Measurements from ENCODE around the gene FCGR3A. TPM values are rescaled to one million over a fixed set of nuclear protein-coding genes. Genes with fewer than 3 reads are reported as not detected.

The FCGR3A gene
- total and polyA plus RNA-seq, 7 donors: 1.8 to 11.4 (median 4.7) TPM

DNA sequence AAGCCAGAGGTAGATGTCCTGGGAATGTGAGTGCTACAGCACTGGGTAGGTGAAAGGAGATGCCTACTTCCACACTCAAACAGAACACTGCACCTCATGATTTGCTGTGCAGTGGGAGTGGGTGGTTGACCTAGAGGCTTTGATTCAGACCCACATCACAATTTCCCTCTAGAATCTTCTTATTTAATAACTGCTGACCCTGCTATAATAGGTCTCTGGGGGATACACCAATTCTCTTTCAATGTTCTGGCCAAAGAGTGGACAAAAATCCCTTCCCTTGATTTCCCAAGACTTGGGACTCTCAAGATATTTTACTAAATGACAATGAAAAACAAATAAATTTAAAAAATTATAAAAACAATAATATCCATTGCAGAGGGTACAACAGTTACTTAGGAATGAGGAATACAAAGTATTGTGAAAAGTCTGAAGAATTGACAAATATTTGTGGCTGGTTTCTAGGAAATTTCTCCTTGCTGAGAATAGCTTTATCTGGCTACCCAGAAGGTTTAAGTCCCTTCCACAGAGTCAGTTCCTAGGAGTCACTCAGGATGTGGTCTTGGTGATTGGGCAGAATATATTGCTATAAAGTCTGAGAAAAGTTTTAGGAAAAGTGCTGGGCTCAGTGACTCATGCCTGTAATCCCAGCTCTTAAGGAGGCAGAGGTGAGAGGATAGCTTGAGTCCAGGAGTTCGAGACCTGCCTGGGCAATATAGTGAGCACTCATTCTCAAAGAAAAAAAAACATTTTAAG lies 46.8 kb downstream of the FCGR3A start:
- H3K4me3 ChIP-seq: no peak overlapping the region
- H3K9me3 ChIP-seq: no peaks in the 10 kb centered on the region
- ATAC-seq (no peak), DNase-seq (no peak)
- no peaks in the 10 kb centered on the region for H3K4me1 ChIP-seq
- no peaks in the 10 kb centered on the region for H3K36me3 ChIP-seq (ENCODE audit: insufficient read depth in 1 of 2, low read depth in 1 of 2)
- intact Hi-C loops (cut with DNase I): no loop called here
- TF ChIP-seq, protein P1, sequence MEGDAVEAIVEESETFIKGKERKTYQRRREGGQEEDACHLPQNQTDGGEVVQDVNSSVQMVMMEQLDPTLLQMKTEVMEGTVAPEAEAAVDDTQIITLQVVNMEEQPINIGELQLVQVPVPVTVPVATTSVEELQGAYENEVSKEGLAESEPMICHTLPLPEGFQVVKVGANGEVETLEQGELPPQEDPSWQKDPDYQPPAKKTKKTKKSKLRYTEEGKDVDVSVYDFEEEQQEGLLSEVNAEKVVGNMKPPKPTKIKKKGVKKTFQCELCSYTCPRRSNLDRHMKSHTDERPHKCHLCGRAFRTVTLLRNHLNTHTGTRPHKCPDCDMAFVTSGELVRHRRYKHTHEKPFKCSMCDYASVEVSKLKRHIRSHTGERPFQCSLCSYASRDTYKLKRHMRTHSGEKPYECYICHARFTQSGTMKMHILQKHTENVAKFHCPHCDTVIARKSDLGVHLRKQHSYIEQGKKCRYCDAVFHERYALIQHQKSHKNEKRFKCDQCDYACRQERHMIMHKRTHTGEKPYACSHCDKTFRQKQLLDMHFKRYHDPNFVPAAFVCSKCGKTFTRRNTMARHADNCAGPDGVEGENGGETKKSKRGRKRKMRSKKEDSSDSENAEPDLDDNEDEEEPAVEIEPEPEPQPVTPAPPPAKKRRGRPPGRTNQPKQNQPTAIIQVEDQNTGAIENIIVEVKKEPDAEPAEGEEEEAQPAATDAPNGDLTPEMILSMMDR (IDR thresholded peaks at IDR 0.05): no peak
- WGBS, 3 donors: 64 to 91% (median 88%) methylated on average over 1 of the region's 1 CpG
- peaks cover 4 to 70% (median 5%) of the 10 kb centered on the region in 3 donors for H3K27me3 ChIP-seq (ENCODE audit: insufficient read depth in 3 of 3, low read length in 2 of 3)
- no peak overlapping the region for H3K27ac ChIP-seq

DNA sequence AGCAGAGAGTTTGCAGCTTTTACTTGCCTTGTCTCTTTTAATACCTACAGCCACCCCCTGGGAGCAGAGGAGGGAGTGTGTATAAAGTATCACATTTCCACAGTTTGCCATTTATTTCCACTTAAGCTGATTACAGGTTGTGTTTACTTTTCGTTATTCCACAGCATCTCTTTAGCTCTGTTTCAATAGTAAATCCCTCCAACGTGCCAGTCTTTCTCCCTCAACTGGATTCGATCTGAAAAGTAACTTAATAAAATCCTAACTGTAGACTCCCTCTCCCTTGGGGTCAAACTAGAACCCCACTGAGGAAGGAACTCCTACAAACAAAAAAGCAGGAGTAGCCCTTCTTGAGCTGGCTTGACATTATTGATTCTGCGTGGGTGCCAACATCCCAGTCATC lies 47.4 kb downstream of the FCGR3A start:
- no peak for DNase-seq
- Histone ChIP-seq H3K4me3 (no peak overlapping the region), H3K27me3 (ENCODE audit: insufficient read depth in 3 of 3, low read length in 2 of 3) (peaks cover 4 to 65% (median 5%) of the 10 kb centered on the region in 3 donors), H3K27ac (no peak overlapping the region), H3K36me3 (ENCODE audit: insufficient read depth in 1 of 2, low read depth in 1 of 2) (no peaks in the 10 kb centered on the region), H3K9me3 (no peaks in the 10 kb centered on the region), H3K4me1 (peaks cover 3% of the 10 kb centered on the region)
- 53 to 61% (median 60%) methylated on average over 4 of the region's 4 CpGs for WGBS, 3 donors
- intact Hi-C loops (cut with DNase I): no loop called here
- ATAC-seq: no peak
- TF ChIP-seq, protein P1 (IDR thresholded peaks at IDR 0.05): no peak

GRCh38 chr1:161501234-161501633 lies 48.4 kb downstream of the FCGR3A start:
- H3K27ac ChIP-seq: no peak overlapping the region
- 81 to 88% (median 86%) methylated on average over 1 of the region's 1 CpG for WGBS, 3 donors

GRCh38 chr1:161499099-161500039 lies 50.2 kb downstream of the FCGR3A start:
- 75 to 81% (median 81%) methylated on average over 8 of the region's 8 CpGs for WGBS, 3 donors

More at GRCh38 chr1:161501234-161501633, 48.4 kb downstream of the FCGR3A start:
- Histone ChIP-seq H3K9me3 (no peaks in the 10 kb centered on the region), H3K4me3 (no peak overlapping the region), H3K36me3 (ENCODE audit: insufficient read depth in 1 of 2, low read depth in 1 of 2) (no peaks in the 10 kb centered on the region), H3K27me3 (ENCODE audit: insufficient read depth in 3 of 3, low read length in 2 of 3) (peaks cover 4 to 64% (median 5%) of the 10 kb centered on the region in 3 donors), H3K4me1 (peaks cover 6% of the 10 kb centered on the region)
- DNase-seq (no peak), ATAC-seq (no peak)
- intact Hi-C loops (cut with DNase I): no loop called here
- TF ChIP-seq, protein P1 (IDR thresholded peaks at IDR 0.05): no peak

More at GRCh38 chr1:161499099-161500039, 50.2 kb downstream of the FCGR3A start:
- no peak overlapping the region for H3K27ac ChIP-seq
- ATAC-seq (no peak), DNase-seq (no peak)
- H3K9me3 ChIP-seq: no peaks in the 10 kb centered on the region
- peaks cover 6% of the 10 kb centered on the region for H3K4me1 ChIP-seq
- intact Hi-C loops (cut with DNase I): no loop called here
- peaks cover 1 to 50% (median 5%) of the 10 kb centered on the region in 3 donors for H3K27me3 ChIP-seq (ENCODE audit: insufficient read depth in 3 of 3, low read length in 2 of 3)
- no peaks in the 10 kb centered on the region for H3K36me3 ChIP-seq (ENCODE audit: insufficient read depth in 1 of 2, low read depth in 1 of 2)
- H3K4me3 ChIP-seq: no peak overlapping the region
- TF ChIP-seq, protein P1 (IDR thresholded peaks at IDR 0.05): no peak
